Esophagus squamous epithelium (tissue), 4 donors: ENCODE data around the gene COPS9.

Source experiments
- CTCF ChIP-seq, 6 experiments: fragments of 450-650 bp in 4 of 6; fragments of 200-600 bp in 2 of 6; sonication (generic) in 2 of 6; IDR thresholded peaks; one replicate each; pipeline ENCODE4 v1.5.1; 2016 to 2019; ENCODE audit warnings: antibody characterized with exemption in 6 of 6, mild to moderate bottlenecking in 4 of 6, moderate library complexity in 4 of 6
- POLR2A ChIP-seq, 4 donors: fragments of 450-650 bp; IDR thresholded peaks; one replicate each; pipeline ENCODE4 v1.6.1; 2017; ENCODE audit warnings: antibody characterized with exemption in 4 of 4, mild to moderate bottlenecking in 4 of 4, moderate library complexity in 3 of 4

GRCh38 chr2:240142256-240142775 lies 6.2 kb upstream of the COPS9 start:
- TF ChIP-seq CTCF (IDR thresholded peaks at IDR 0.05) (no peak), POLR2A (IDR thresholded peaks at IDR 0.05) (no peak)
